Endothelial cell (in vitro differentiated cells): ENCODE measurements around the gene ERCC2. TPM values are rescaled to one million over a fixed set of nuclear protein-coding genes. Genes with fewer than 3 reads are reported as not detected.

Experiments
- DNase-seq: peaks from one replicate; pipeline ENCODE4 v3.0.0; 2021; ENCODE audit warnings: low spot score
- H3K27ac Mint-ChIP-seq: one replicate; pipeline ENCODE4 v1.8.0; 2021; ENCODE audit warnings: mixed read lengths, inconsistent platforms; ENCODE audit not compliant: unreplicated experiment
- H3K27me3 Mint-ChIP-seq: one replicate; pipeline ENCODE4 v1.8.0; 2021; ENCODE audit warnings: mild to moderate bottlenecking, moderate library complexity, mixed read lengths, inconsistent platforms; ENCODE audit not compliant: unreplicated experiment
- H3K36me3 Mint-ChIP-seq: one replicate; pipeline ENCODE4 v1.8.0; 2021; ENCODE audit warnings: mild to moderate bottlenecking, low read depth, mixed read lengths, inconsistent platforms; ENCODE audit not compliant: unreplicated experiment
- H3K4me1 Mint-ChIP-seq: one replicate; pipeline ENCODE4 v1.8.0; 2021; ENCODE audit warnings: mild to moderate bottlenecking, mixed read lengths, inconsistent platforms; ENCODE audit not compliant: unreplicated experiment
- H3K4me3 Mint-ChIP-seq: one replicate; pipeline ENCODE4 v1.8.0; 2021; ENCODE audit warnings: mild to moderate bottlenecking, mixed read lengths, inconsistent platforms; ENCODE audit not compliant: unreplicated experiment
- H3K9me3 Mint-ChIP-seq: one replicate; pipeline ENCODE4 v1.8.0; 2021; ENCODE audit warnings: mixed read lengths, inconsistent platforms; ENCODE audit not compliant: unreplicated experiment
- CTCF ChIP-seq: fragments of 200-600 bp; sonication (generic); IDR thresholded peaks from one replicate; pipeline ENCODE4 v1.5.0; 2021; ENCODE audit warnings: antibody characterized with exemption; ENCODE audit not compliant: unreplicated experiment
- total RNA-seq: library from RNA; stranded (reverse); fragmentation: NEBNext Ultra II Directional; extraction: Animal tissue kit (Norgen Biotek cat#: 25700); gene quantifications from one replicate; pipeline ENCODE4 v1.2.1, GENCODE V29; 2021; ENCODE audit not compliant: unreplicated experiment

ERCC2 gene
- total RNA-seq, 1 donor from 2014 or later = 44.2 TPM

GRCh38 chr19:45385392-45386221, 15.2 kb upstream of the ERCC2 start:
- no peak for DNase-seq
- TF ChIP-seq CTCF = no peak
- H3K27ac Mint-ChIP-seq = no peak overlapping the region

GRCh38 chr19:45382426-45382825, 12.1 kb upstream of the ERCC2 start:
- peak overlapping the region; percentile 50 for H3K27ac Mint-ChIP-seq
- H3K9me3 Mint-ChIP-seq = no peaks in the 10 kb centered on the region
- no peak for DNase-seq
- H3K36me3 Mint-ChIP-seq = no peaks in the 10 kb centered on the region
- no peak overlapping the region for H3K4me3 Mint-ChIP-seq
- no peaks in the 10 kb centered on the region for H3K4me1 Mint-ChIP-seq
- H3K27me3 Mint-ChIP-seq = peaks cover 11% of the 10 kb centered on the region
- TF ChIP-seq CTCF = no peak

More at GRCh38 chr19:45385392-45386221, 15.2 kb upstream of the ERCC2 start:
- H3K4me1 Mint-ChIP-seq = no peaks in the 10 kb centered on the region
- H3K9me3 Mint-ChIP-seq = no peaks in the 10 kb centered on the region
- H3K27me3 Mint-ChIP-seq = peaks cover 15% of the 10 kb centered on the region
- H3K36me3 Mint-ChIP-seq = no peaks in the 10 kb centered on the region
- H3K4me3 Mint-ChIP-seq = no peak overlapping the region

- H3K9me3 Mint-ChIP-seq = no peaks in the 10 kb centered on the region
- no peaks in the 10 kb centered on the region for H3K4me1 Mint-ChIP-seq
- no peak overlapping the region for H3K4me3 Mint-ChIP-seq
- H3K27me3 Mint-ChIP-seq = peaks cover 6% of the 10 kb centered on the region
- no peak for TF ChIP-seq CTCF
- H3K27ac Mint-ChIP-seq = no peak overlapping the region
- no peak for DNase-seq
- no peaks in the 10 kb centered on the region for H3K36me3 Mint-ChIP-seq
Observed at GRCh38 chr19:45380107-45380506, 9.7 kb upstream of the ERCC2 start.

GRCh38 chr19:45376045-45376724, 5.8 kb upstream of the ERCC2 start:
- no peak for TF ChIP-seq CTCF
- H3K4me1 Mint-ChIP-seq = no peaks in the 10 kb centered on the region
- H3K4me3 Mint-ChIP-seq = no peak overlapping the region
- no peak overlapping the region for H3K27ac Mint-ChIP-seq
- H3K36me3 Mint-ChIP-seq = no peaks in the 10 kb centered on the region
- no peaks in the 10 kb centered on the region for H3K9me3 Mint-ChIP-seq
- no peak for DNase-seq
- H3K27me3 Mint-ChIP-seq = no peaks in the 10 kb centered on the region
